ENCODE results near the gene EXOC4.

DNA sequence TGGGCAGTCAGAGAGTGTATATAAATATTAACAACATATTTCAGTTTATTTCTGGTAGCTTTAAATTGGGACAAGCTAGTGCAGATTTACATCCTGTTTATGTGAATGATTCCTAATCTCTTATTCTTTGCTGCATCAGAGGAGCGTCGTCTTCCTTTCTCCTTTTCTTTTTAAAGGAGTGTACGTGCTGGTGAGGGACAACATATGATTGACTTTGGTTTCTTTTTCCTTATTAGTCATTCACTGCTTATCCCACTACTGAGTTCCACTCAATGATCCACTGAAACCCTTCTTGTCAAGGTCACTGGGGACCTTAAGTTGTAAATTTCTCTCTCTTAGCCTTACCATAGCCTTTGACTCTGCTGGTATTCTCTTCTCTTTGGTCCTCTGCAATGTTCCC lies 116.3 kb downstream of the EXOC4 start:
- TF ChIP-seq, protein P1, sequence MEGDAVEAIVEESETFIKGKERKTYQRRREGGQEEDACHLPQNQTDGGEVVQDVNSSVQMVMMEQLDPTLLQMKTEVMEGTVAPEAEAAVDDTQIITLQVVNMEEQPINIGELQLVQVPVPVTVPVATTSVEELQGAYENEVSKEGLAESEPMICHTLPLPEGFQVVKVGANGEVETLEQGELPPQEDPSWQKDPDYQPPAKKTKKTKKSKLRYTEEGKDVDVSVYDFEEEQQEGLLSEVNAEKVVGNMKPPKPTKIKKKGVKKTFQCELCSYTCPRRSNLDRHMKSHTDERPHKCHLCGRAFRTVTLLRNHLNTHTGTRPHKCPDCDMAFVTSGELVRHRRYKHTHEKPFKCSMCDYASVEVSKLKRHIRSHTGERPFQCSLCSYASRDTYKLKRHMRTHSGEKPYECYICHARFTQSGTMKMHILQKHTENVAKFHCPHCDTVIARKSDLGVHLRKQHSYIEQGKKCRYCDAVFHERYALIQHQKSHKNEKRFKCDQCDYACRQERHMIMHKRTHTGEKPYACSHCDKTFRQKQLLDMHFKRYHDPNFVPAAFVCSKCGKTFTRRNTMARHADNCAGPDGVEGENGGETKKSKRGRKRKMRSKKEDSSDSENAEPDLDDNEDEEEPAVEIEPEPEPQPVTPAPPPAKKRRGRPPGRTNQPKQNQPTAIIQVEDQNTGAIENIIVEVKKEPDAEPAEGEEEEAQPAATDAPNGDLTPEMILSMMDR (IDR thresholded peaks at IDR 0.05) = no peak
- TF ChIP-seq POLR2A (IDR thresholded peaks at IDR 0.05) (no peak), POLR2AphosphoS5 (IDR thresholded peaks at IDR 0.05; ENCODE audit: insufficient read depth in 1 of 2, low read depth in 1 of 2) (no peak)

Data from vagina (tissue), 2 donors.